Brain microvascular endothelial cell (primary cell): Measurements from ENCODE around the gene CSTB.
A peak's percentile ranks its signal among the peaks of the same experiment; 100 is the strongest.

Source experiments
- DNase-seq: peaks from one replicate; pipeline ENCODE4 v3.0.0-alpha.2; 2020
- H3K27ac ChIP-seq: fragments of 250-450 bp; sonication (Bioruptor Pico); 2 replicates; pipeline ENCODE4 v1.5.1; 2020; ENCODE audit warnings: mild to moderate bottlenecking, moderate library complexity
- H3K27me3 ChIP-seq: fragments of 250-450 bp; sonication (Bioruptor Pico); replicated peaks from 2 replicates; pipeline ENCODE4 v1.5.1; 2020; ENCODE audit warnings: mild to moderate bottlenecking
- H3K36me3 ChIP-seq: fragments of 250-450 bp; sonication (Bioruptor Pico); replicated peaks from 2 replicates; pipeline ENCODE4 v1.5.1; 2020; ENCODE audit warnings: mild to moderate bottlenecking
- H3K4me3 ChIP-seq: 2 replicates; pipeline ENCODE4 v1.5.1; 2011; ENCODE audit warnings: low read depth, mild to moderate bottlenecking, control low read depth, low read length, moderate library complexity
- CTCF ChIP-seq: IDR thresholded peaks from 2 replicates; pipeline ENCODE4 v1.5.1; 2011; ENCODE audit warnings: low read depth, mild to moderate bottlenecking, moderate library complexity, low read length, control low read depth, inconsistent platforms; ENCODE audit errors: missing control alignments
- in situ Hi-C: cut with HindIII; loops from 2 replicates; pipeline ENCODE4 v1.10.0; 2017; ENCODE audit warnings: low sequenced_read_pairs, low pct_ligation_motif_present

The CSTB gene

GRCh38 chr21:43815107-43815613, 39.1 kb upstream of the CSTB start:
- no peak for TF ChIP-seq CTCF
- no peak for DNase-seq
- Histone ChIP-seq H3K4me3 (no peak overlapping the region), H3K36me3 (no peaks in the 10 kb centered on the region), H3K27ac (no peak overlapping the region), H3K27me3 (peaks cover 4% of the 10 kb centered on the region)
- in situ Hi-C loops, result no loop called here

DNA sequence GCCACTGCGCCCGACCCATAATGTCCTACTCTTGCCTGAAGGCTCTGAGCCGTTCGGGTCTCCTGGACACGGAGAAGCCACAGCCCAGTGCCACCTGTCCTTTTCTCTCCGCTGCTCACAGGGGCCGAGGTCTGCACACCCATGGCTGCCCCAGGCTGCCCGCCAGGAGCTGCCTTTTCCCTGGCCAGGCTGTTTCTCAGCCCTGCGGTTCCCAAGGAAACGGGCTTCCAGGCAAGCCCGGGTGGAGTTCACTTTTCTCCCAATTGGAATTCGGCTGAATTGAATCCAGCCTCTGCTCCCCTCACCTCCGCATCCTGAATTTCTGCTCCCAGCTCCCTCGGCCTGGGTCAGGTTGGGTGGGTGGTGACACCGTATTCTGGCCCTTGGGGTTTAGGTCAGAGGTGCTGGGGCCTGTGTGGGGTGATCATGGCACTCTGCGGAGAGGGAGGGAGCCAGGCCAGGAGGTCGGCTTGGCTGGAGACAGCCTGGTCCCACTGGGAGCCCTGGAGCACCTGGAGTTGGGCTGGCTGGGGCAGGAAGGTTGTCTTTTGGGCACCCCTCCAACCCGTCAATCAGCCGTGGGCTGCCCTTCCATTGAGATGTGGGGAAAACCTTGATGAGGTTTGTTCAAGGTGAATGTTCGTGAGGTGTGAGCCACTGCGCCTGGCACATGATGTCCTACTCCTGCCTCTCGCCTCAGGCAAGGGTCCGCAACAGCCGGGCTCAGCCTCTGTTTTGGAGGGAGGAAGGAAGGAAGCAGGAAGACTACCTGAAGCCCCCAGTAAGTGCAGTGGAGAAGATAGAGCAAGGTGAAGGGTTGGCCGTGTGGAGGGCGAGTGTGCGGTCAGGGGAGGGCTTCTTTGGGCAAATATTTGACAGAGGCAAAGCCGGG, 38.4 kb upstream of the CSTB start:
- DNase-seq, result no peak
- no peak for TF ChIP-seq CTCF
- Histone ChIP-seq H3K27me3 (peaks cover 4% of the 10 kb centered on the region), H3K4me3 (no peak overlapping the region), H3K27ac (no peak overlapping the region), H3K36me3 (no peaks in the 10 kb centered on the region)
- in situ Hi-C loops, result no loop called here

- TF ChIP-seq CTCF, result no peak
- no peak for DNase-seq
- Histone ChIP-seq H3K4me3 (no peak overlapping the region), H3K27me3 (peaks cover 4% of the 10 kb centered on the region), H3K27ac (no peak overlapping the region), H3K36me3 (no peaks in the 10 kb centered on the region)
- in situ Hi-C loops, result no loop called here
Measured at GRCh38 chr21:43813656-43813980, 37.5 kb upstream of the CSTB start.

DNA sequence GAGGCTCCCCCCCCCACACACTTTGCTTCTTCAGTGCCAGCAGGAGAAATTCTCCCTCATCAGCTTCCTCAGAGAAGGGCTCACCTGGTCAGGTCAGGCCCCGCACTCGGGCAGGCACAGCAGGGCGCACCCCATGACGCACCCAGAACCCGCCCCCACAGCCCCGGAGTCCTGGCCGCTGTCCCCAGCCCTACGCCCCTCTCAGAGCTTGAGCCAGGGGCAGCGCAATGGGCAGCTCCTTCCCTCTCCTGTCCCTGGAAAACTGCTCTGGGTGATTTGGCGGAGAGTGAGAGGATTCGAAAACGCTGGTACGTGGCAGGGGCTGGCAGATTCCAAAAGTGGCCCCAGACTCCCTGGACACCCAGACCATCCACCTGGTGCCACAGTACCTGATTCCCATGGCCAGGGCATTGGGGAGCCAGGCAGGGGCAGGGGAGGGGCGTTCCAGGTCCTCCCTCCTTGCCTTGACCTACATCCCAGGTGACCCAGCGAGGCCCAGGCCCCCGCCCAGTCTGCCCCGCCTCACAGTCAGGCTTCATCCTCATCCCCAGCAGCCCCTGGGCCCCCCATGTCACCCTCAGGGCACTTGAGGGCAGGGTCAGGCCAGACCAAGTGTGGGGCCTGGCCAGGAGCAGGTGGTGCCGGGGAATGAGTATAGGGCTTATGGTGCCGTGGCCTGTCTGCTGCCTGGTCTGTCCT, 37.0 kb upstream of the CSTB start:
- H3K27ac ChIP-seq, result no peak overlapping the region

GRCh38 chr21:43812139-43812821, 36.2 kb upstream of the CSTB start:
- TF ChIP-seq CTCF, result no peak
- H3K27ac ChIP-seq, result no peak overlapping the region
- peak overlapping the region; percentile 26 for H3K4me3 ChIP-seq
- H3K27me3 ChIP-seq, result peaks cover 4% of the 10 kb centered on the region
- no peaks in the 10 kb centered on the region for H3K36me3 ChIP-seq
- in situ Hi-C loops, result no loop called here
- no peak for DNase-seq

More for the DNA sequence above, 37.0 kb upstream of the CSTB start:
- TF ChIP-seq CTCF, result no peak
- Histone ChIP-seq H3K27me3 (peaks cover 4% of the 10 kb centered on the region), H3K36me3 (no peaks in the 10 kb centered on the region), H3K4me3 (no peak overlapping the region)
- in situ Hi-C loops, result no loop called here
- DNase-seq, result no peak
